Measurements from ENCODE around the gene BBX. TPM values are rescaled to one million over a fixed set of nuclear protein-coding genes. Genes with fewer than 3 reads are reported as not detected.

The BBX gene
- total and polyA plus RNA-seq, 2 experiments from 2014 or later, result 52.4 to 60.8 TPM

DNA sequence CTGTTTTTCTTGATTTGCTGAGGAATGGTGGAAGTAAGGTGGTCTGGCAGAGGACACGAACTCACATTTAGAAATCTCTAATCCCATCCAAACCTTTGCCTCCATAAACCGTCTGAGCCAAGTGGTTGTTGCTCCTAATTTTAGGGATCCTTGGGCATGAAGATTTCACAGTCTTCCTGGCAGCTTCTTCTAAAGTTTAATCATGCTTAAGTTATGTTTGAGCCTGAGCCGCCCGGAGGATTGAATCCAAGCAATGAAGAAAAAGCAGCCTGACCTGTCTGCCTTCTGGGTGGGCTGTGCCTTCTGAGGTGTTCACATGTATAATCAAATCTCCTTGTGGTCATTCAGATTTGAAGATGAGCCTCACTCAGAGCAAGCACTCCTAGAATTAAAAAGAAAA lies 319.1 kb downstream of the BBX start:
- H3K9me2 ChIP-seq (ENCODE audit: insufficient read depth), result no peaks in the 10 kb centered on the region
- H3K36me3 ChIP-seq (ENCODE audit: low read depth), result no peaks in the 10 kb centered on the region
- H3F3A ChIP-seq (ENCODE audit: insufficient read depth), result peaks cover 21% of the 10 kb centered on the region
- H3K9ac ChIP-seq, result no peak overlapping the region
- DNase-seq, result peak; percentile 42
- in situ Hi-C loops (cut with MboI), result no loop called here
- peaks cover 7% of the 10 kb centered on the region; the same call in 1 of the 2 replicates for H3K4me1 ChIP-seq (ENCODE audit: insufficient read depth)
- TF ChIP-seq EZH2 (IDR thresholded peaks at IDR 0.05; ENCODE audit: insufficient read depth, poor library complexity, severe bottlenecking), result no peak
- TF ChIP-seq EZH2phosphoT487 (IDR thresholded peaks at IDR 0.05; ENCODE audit: insufficient read depth, low read depth), result no peak
- no peaks in the 10 kb centered on the region for H3K27me3 ChIP-seq (replicated peaks; ENCODE audit: insufficient read depth)
- no peak overlapping the region for H3K4me3 ChIP-seq
- H3K79me2 ChIP-seq (ENCODE audit: insufficient read depth), result no peaks in the 10 kb centered on the region
- no peaks in the 10 kb centered on the region for H4K20me1 ChIP-seq (ENCODE audit: insufficient read depth)
- H3K9me3 ChIP-seq (ENCODE audit: low read depth), result no peaks in the 10 kb centered on the region
- no peak overlapping the region for H3K4me2 ChIP-seq (ENCODE audit: unreplicated experiment)
- no peak overlapping the region for H3K27ac ChIP-seq
- H2AFZ ChIP-seq, result no peak overlapping the region
- 57 to 66% methylated on average over 4 of the region's 4 CpGs for WGBS, 2 experiments (ENCODE audit: low coverage in 1 of 2, low lambda C conversion rate in 2 of 2, missing lambda C conversion rate in 2 of 2)

DNA sequence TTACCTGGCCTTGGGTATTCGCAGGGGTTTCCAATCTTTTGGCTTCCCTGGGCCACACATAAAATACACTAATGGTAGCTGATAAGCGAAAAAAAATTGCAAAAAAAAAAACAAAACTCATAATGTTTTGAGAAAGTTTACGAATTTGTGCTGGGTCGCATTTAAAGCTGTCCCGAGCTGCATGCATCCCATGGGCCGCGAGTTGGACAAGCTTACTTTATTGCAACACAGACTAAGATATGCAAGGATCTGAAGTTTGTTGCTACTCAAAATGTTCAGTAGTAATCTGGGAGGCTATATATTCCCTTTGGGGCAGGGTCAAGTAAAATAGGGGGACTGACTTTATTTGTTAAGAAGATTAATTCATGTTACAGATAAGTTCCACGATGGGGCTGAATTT lies 320.2 kb downstream of the BBX start:
- 78 to 81% methylated on average over 8 of the region's 8 CpGs for WGBS, 2 experiments (ENCODE audit: low coverage in 1 of 2, low lambda C conversion rate in 2 of 2, missing lambda C conversion rate in 2 of 2)

GRCh38 chr3:107845380-107846278 lies 322.9 kb downstream of the BBX start:
- H3K27me3 ChIP-seq (replicated peaks; ENCODE audit: insufficient read depth), result no peaks in the 10 kb centered on the region
- H3K9ac ChIP-seq, result peak overlapping the region; percentile 47
- peak overlapping the region; percentile 89 for H2AFZ ChIP-seq
- in situ Hi-C loops (cut with MboI), result no loop called here
- peak overlapping the region; percentile 60 for H3K27ac ChIP-seq
- H3K9me3 ChIP-seq (ENCODE audit: low read depth), result no peaks in the 10 kb centered on the region
- H3K36me3 ChIP-seq (ENCODE audit: low read depth), result no peaks in the 10 kb centered on the region
- H4K20me1 ChIP-seq (ENCODE audit: insufficient read depth), result no peaks in the 10 kb centered on the region
- peak overlapping the region; percentile 88 for H3K4me2 ChIP-seq (ENCODE audit: unreplicated experiment)
- TF ChIP-seq EZH2phosphoT487 (IDR thresholded peaks at IDR 0.05; ENCODE audit: insufficient read depth, low read depth), result no peak
- TF ChIP-seq EZH2 (IDR thresholded peaks at IDR 0.05; ENCODE audit: insufficient read depth, poor library complexity, severe bottlenecking), result no peak
- peak; percentile 78 for DNase-seq
- peaks cover 7% of the 10 kb centered on the region; the same call in 1 of the 2 replicates for H3K4me1 ChIP-seq (ENCODE audit: insufficient read depth)
- no peaks in the 10 kb centered on the region for H3K79me2 ChIP-seq (ENCODE audit: insufficient read depth)
- 4 to 5% methylated on average over 11 of the region's 11 CpGs for WGBS, 2 experiments (ENCODE audit: low coverage in 1 of 2, low lambda C conversion rate in 2 of 2, missing lambda C conversion rate in 2 of 2)
- no peaks in the 10 kb centered on the region for H3K9me2 ChIP-seq (ENCODE audit: insufficient read depth)
- peak overlapping the region; percentile 67 for H3K4me3 ChIP-seq
- peaks cover 21% of the 10 kb centered on the region for H3F3A ChIP-seq (ENCODE audit: insufficient read depth)

More for the DNA sequence above, 320.2 kb downstream of the BBX start:
- no peaks in the 10 kb centered on the region for H3K79me2 ChIP-seq (ENCODE audit: insufficient read depth)
- no peak overlapping the region for H3K27ac ChIP-seq
- peaks cover 21% of the 10 kb centered on the region for H3F3A ChIP-seq (ENCODE audit: insufficient read depth)
- in situ Hi-C loops (cut with MboI), result no loop called here
- no peaks in the 10 kb centered on the region for H3K9me2 ChIP-seq (ENCODE audit: insufficient read depth)
- H3K9me3 ChIP-seq (ENCODE audit: low read depth), result no peaks in the 10 kb centered on the region
- no peaks in the 10 kb centered on the region for H4K20me1 ChIP-seq (ENCODE audit: insufficient read depth)
- H3K4me2 ChIP-seq (ENCODE audit: unreplicated experiment), result no peak overlapping the region
- DNase-seq, result no peak
- TF ChIP-seq EZH2phosphoT487 (IDR thresholded peaks at IDR 0.05; ENCODE audit: insufficient read depth, low read depth) (no peak), EZH2 (IDR thresholded peaks at IDR 0.05; ENCODE audit: insufficient read depth, poor library complexity, severe bottlenecking) (no peak)
- no peak overlapping the region for H2AFZ ChIP-seq
- peaks cover 7% of the 10 kb centered on the region; the same call in 1 of the 2 replicates for H3K4me1 ChIP-seq (ENCODE audit: insufficient read depth)
- no peak overlapping the region for H3K4me3 ChIP-seq
- no peaks in the 10 kb centered on the region for H3K27me3 ChIP-seq (replicated peaks; ENCODE audit: insufficient read depth)
- no peaks in the 10 kb centered on the region for H3K36me3 ChIP-seq (ENCODE audit: low read depth)
- H3K9ac ChIP-seq, result no peak overlapping the region

DNA sequence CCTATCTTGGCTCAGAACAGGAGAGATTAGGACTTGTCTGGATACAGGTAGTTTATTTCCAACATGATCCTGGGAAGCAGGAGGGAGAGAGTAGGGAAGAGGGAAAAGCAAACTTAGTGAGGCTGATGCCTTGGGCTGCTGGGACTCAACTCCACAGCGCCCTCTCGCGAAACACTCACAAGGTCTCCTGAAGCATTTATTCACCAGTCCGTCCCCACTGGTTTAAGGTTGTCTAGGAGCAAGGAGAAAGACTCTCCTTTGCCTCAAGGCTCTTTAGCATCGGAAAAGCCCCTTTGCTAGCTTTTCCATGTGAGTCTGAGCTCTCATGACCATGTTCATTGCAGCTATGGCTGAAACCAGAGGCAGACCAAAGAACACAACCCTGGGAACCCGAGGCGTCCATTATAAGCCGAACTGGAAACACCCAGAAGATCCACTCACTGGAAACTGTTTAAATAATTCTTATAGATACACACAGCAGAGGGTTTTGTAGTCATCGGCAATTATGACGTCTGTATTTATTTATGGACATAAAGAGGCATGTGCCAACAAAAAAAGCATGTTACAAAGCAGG lies 323.6 kb downstream of the BBX start:
- H3K36me3 ChIP-seq (ENCODE audit: low read depth), result no peaks in the 10 kb centered on the region
- H3K4me2 ChIP-seq (ENCODE audit: unreplicated experiment), result peak overlapping the region; percentile 88
- H3F3A ChIP-seq (ENCODE audit: insufficient read depth), result peaks cover 21% of the 10 kb centered on the region
- H3K27me3 ChIP-seq (replicated peaks; ENCODE audit: insufficient read depth), result no peaks in the 10 kb centered on the region
- DNase-seq, result peak; percentile 79
- no peak for TF ChIP-seq EZH2phosphoT487 (IDR thresholded peaks at IDR 0.05; ENCODE audit: insufficient read depth, low read depth)
- TF ChIP-seq EZH2 (IDR thresholded peaks at IDR 0.05; ENCODE audit: insufficient read depth, poor library complexity, severe bottlenecking), result no peak
- 49 to 55% methylated on average over 10 of the region's 10 CpGs for WGBS, 2 experiments (ENCODE audit: low coverage in 1 of 2, low lambda C conversion rate in 2 of 2, missing lambda C conversion rate in 2 of 2)
- no peaks in the 10 kb centered on the region for H3K9me3 ChIP-seq (ENCODE audit: low read depth)
- no peaks in the 10 kb centered on the region for H4K20me1 ChIP-seq (ENCODE audit: insufficient read depth)
- H3K4me3 ChIP-seq, result peak overlapping the region; percentile 67
- in situ Hi-C loops (cut with MboI), result no loop called here
- peak overlapping the region; percentile 60 for H3K27ac ChIP-seq
- H2AFZ ChIP-seq, result peak overlapping the region; percentile 89
- peak overlapping the region; percentile 47; the same call in 1 of the 2 replicates for H3K9ac ChIP-seq
- H3K9me2 ChIP-seq (ENCODE audit: insufficient read depth), result no peaks in the 10 kb centered on the region
- H3K4me1 ChIP-seq (ENCODE audit: insufficient read depth), result peaks cover 7% of the 10 kb centered on the region; the same call in 1 of the 2 replicates
- no peaks in the 10 kb centered on the region for H3K79me2 ChIP-seq (ENCODE audit: insufficient read depth)

All from GM23248 (cell line).